ENCODE data around the gene ERBB4. TPM values are rescaled to one million over a fixed set of nuclear protein-coding genes. Genes with fewer than 3 reads are reported as not detected.
"Not testable (repeated sequence)": the region's sequence is repeated elsewhere in the genome, so short reads cannot be mapped to it uniquely, and the experiment has no call there.

The ERBB4 gene
- total and polyA plus RNA-seq, 2 of the 8 experiments (the other 6 are each of a cell fraction or from before 2014, with no cell fraction given), result 0.34 to 1.3 TPM

DNA sequence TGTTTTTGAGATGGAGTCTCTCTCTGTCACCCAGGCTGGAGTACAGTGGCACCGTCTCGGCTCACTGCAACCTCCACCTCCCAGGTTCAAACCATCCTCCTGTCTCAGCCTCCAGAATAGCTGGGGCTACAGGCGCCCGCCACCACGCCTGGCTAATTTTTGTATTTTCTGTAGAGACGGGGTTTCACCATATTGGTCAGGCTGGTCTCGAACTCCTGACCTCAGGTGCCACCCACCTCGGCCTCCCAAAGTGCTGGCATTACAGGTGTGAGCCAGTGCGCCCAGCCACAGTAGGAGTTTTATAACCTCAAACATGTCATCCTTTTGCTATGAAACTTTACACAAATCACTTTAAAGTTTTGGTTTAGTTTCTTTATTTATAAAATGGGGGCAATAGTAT lies 816.7 kb downstream of the ERBB4 start:
- H3K4me3 ChIP-seq (ENCODE audit: extremely low read depth in 1 of 4, insufficient read depth in 2 of 4, low read depth in 3 of 4, low read length in 4 of 4); H2BK15ac ChIP-seq (ENCODE audit: low read length); H3K23me2 ChIP-seq (ENCODE audit: low read depth, low read length); H3K23ac ChIP-seq (ENCODE audit: insufficient read length); CTCF ChIA-PET (ENCODE audit: partially characterized antibody); H3K79me1 ChIP-seq (ENCODE audit: low read depth, low read length); H3K27me3 ChIP-seq (replicated peaks in 1 of 4; ENCODE audit: control insufficient read depth in 3 of 4, extremely low read depth in 1 of 4, insufficient read depth in 3 of 4, low read length in 3 of 4); H2BK12ac ChIP-seq (ENCODE audit: low read depth, low read length); POLR2A ChIA-PET (ENCODE audit: partially characterized antibody); H3K27ac ChIP-seq (ENCODE audit: low read depth, low read length); H3K56ac ChIP-seq (replicated peaks; ENCODE audit: insufficient read length, low read depth, low read length); H3K79me2 ChIP-seq (ENCODE audit: control insufficient read depth in 1 of 2, insufficient read depth in 2 of 2, low read length in 2 of 2); DNase-seq (ENCODE audit: low read depth in 1 of 2, low spot score in 2 of 2); H4K91ac ChIP-seq (replicated peaks; ENCODE audit: insufficient read length, low read length); H4K20me1 ChIP-seq (replicated peaks in 1 of 2; ENCODE audit: control insufficient read depth in 1 of 2, insufficient read depth in 2 of 2, low read length in 2 of 2); H2BK120ac ChIP-seq (replicated peaks; ENCODE audit: low read depth, low read length); H3K18ac ChIP-seq (ENCODE audit: extremely low read depth, low read length); FAIRE-seq; H3K4ac ChIP-seq (replicated peaks; ENCODE audit: insufficient read length, low read depth, low read length); H2AK5ac ChIP-seq (ENCODE audit: low read depth, low read length); H3K14ac ChIP-seq (ENCODE audit: insufficient read length); H2BK20ac ChIP-seq (ENCODE audit: low read length); H3K36me3 ChIP-seq (ENCODE audit: control insufficient read depth in 2 of 4, insufficient read depth in 4 of 4, low read length in 3 of 4); H3K4me1 ChIP-seq (replicated peaks in 1 of 4; ENCODE audit: control insufficient read depth in 3 of 4, insufficient read depth in 4 of 4, low read length in 3 of 4); H2BK5ac ChIP-seq (ENCODE audit: low read depth, low read length); H2AFZ ChIP-seq (ENCODE audit: low read length); H4K5ac ChIP-seq (ENCODE audit: insufficient read length, low read depth, low read length); H4K8ac ChIP-seq (ENCODE audit: extremely low read depth, insufficient read depth, low read length); H3K9ac ChIP-seq (replicated peaks in 1 of 4; ENCODE audit: extremely low read depth in 1 of 4, low read depth in 3 of 4, low read length in 3 of 4); H3K4me2 ChIP-seq (ENCODE audit: insufficient read depth in 1 of 2, low read depth in 2 of 2, low read length in 2 of 2); H3K9me3 ChIP-seq (ENCODE audit: insufficient read depth in 2 of 2, low read depth in 1 of 2, low read length in 1 of 2): not testable (repeated sequence)
- WGBS, 2 experiments (ENCODE audit: extremely low coverage in 1 of 2, insufficient coverage in 1 of 2, insufficient read length in 1 of 2, insufficient replicate concordance in 2 of 2, low coverage in 1 of 2, low lambda C conversion rate in 2 of 2, missing lambda C conversion rate in 1 of 2), result 99% methylated on average over 9 of the region's 9 CpGs; no CpG with 5 or more reads in 1 of the 2 experiments
